ENCODE results near the gene RPL13A. TPM values are rescaled to one million over a fixed set of nuclear protein-coding genes. Genes with fewer than 3 reads are reported as not detected.

Gene RPL13A
- total and polyA plus RNA-seq, 9 of the 15 experiments (the other 6 are each of a cell fraction or from before 2014, with no cell fraction given) = 1,744 to 5,482 (median 2,949) TPM

GRCh38 chr19:49443366-49444099, 43.9 kb upstream of the RPL13A start:
- DNase-seq (ENCODE audit: extremely low read depth in 1 of 4, low spot score in 3 of 4) (peak; percentile 69 to 96 (median 80)), FAIRE-seq (peak; percentile 95), ATAC-seq (peak; percentile 88)
- Histone ChIP-seq H3K4me3 (peak overlapping the region; percentile 84), H2AFZ (ENCODE audit: low read depth, low read length) (peak overlapping the region; percentile 99), H3K9me1 (ENCODE audit: control insufficient read depth, insufficient read depth, low read length) (no peaks in the 10 kb centered on the region), H3K79me2 (ENCODE audit: control insufficient read depth, insufficient read depth, low read length) (peaks cover 7% of the 10 kb centered on the region; the same call in 2 of the 3 replicates), H3K27ac (ENCODE audit: extremely low read depth, low read depth, low read length) (peak overlapping the region; percentile 78), H3K4me2 (ENCODE audit: insufficient read depth, low read length) (peak overlapping the region; percentile 89), H4K20me1 (replicated peaks; ENCODE audit: control insufficient read depth, insufficient read depth, low read length) (no peaks in the 10 kb centered on the region; the same call in 1 of the 2 replicates), H3K9me3 (replicated peaks; ENCODE audit: control insufficient read depth, insufficient read depth, low read depth, low read length) (no peaks in the 10 kb centered on the region), H3K9ac (ENCODE audit: insufficient read depth in 1 of 2, low read depth in 2 of 2, low read length in 2 of 2) (peak overlapping the region; percentile 67 to 89), H3K36me3 (ENCODE audit: control insufficient read depth, insufficient read depth, low read length) (peaks cover 23% of the 10 kb centered on the region; the same call in 2 of the 3 replicates), H3K4me1 (replicated peaks in 1 of 2; ENCODE audit: control insufficient read depth in 2 of 2, insufficient read depth in 2 of 2, low read length in 2 of 2) (peaks cover 32 to 59% of the 10 kb centered on the region in 2 experiments), H3K27me3 (ENCODE audit: control insufficient read depth in 2 of 2, insufficient read depth in 2 of 2, low read length in 2 of 2) (peaks cover 7 to 19% of the 10 kb centered on the region in 2 experiments; a peak in 4 of 5 replicates)
- CTCF ChIA-PET (ENCODE audit: low intra/inter-chr PET ratio) = interaction anchor here (0.6 to 3.1 kb wide), 6 partner anchors 51 to 221 kb away, joined by 3 to 59 read pairs (median 4); partner anchors contain the start of genes DKKL1 and KASH5
- POLR2A ChIA-PET = interaction anchor here (0.6 to 1.7 kb wide), 3 partner anchors 10 to 198 kb away, joined by 3 to 5 read pairs (median 3); partner anchors contain the start of gene ALDH16A1
- BruUV-seq (replicated peaks) = no TSS peak
- intact Hi-C loops (cut with micrococcal nuclease) = loop anchor here (1.0 to 10.0 kb wide), 4 partner anchors 21 to 291 kb away; partner anchors contain the start of gene PTH2
- in situ Hi-C loops (cut with MboI) = no loop called here
- under 1% methylated on average over 39 of the region's 47 CpGs for WGBS (ENCODE audit: insufficient coverage, low coverage, missing lambda C conversion rate)
- TF ChIP-seq BACH1 (tag; IDR thresholded peaks at IDR 0.05) (no peak; the same call in 1 of the 2 replicates), HDAC2 (IDR thresholded peaks at IDR 0.05) (0 out of 2 replicates have a peak, but pooled peaks have one; percentile 59), NR2C2 (CRISPR knock-in tag; IDR thresholded peaks at IDR 0.05) (peak; percentile 71; the same call in 1 of the 2 replicates), NR2C2 (tag; IDR thresholded peaks at IDR 0.05) (peak; percentile 77), THAP7 (CRISPR knock-in tag; IDR thresholded peaks at IDR 0.05) (0 out of 2 replicates have a peak, but pooled peaks have one; percentile 29), CSDE1 (IDR thresholded peaks at IDR 0.05) (no peak), PPARD (CRISPR knock-in tag; IDR thresholded peaks at IDR 0.05) (no peak), MYNN (IDR thresholded peaks at IDR 0.05) (no peak), MYNN (CRISPR knock-in tag; IDR thresholded peaks at IDR 0.05) (no peak), SAFB (IDR thresholded peaks at IDR 0.05; ENCODE audit: borderline replicate concordance, low read depth, low read length) (no peak), NCOA1 (IDR thresholded peaks at IDR 0.05; ENCODE audit: low read depth) (0 out of 2 replicates have a peak, but pooled peaks have one; percentile 8), HNRNPUL1 (IDR thresholded peaks at IDR 0.05; ENCODE audit: low read length) (no peak), FOXJ2 (tag; IDR thresholded peaks at IDR 0.05) (no peak), PML (IDR thresholded peaks at IDR 0.05; ENCODE audit: low read length) (no peak), VEZF1 (CRISPR knock-in tag; IDR thresholded peaks at IDR 0.05) (peak; percentile 59), GABPB1 (CRISPR knock-in tag; IDR thresholded peaks at IDR 0.05) (peak; percentile 78), MBD2 (IDR thresholded peaks at IDR 0.05; ENCODE audit: borderline replicate concordance, low read depth) (peak; percentile 75), NFIC (IDR thresholded peaks at IDR 0.05) (peak; percentile 81), RBM25 (IDR thresholded peaks at IDR 0.05; ENCODE audit: low read depth, low read length, severe bottlenecking) (no peak), CGGBP1 (CRISPR knock-in tag; IDR thresholded peaks at IDR 0.05) (0 out of 2 replicates have a peak, but pooled peaks have one; percentile 16), NONO (IDR thresholded peaks at IDR 0.05; ENCODE audit: low read depth in 2 of 2, low read length in 1 of 2) (0 out of 4 replicates have a peak, but pooled peaks of 1 of the 2 experiments have one; percentile 40), NCOR1 (IDR thresholded peaks at IDR 0.05) (no peak)
